Aorta (tissue), 5 donors: ENCODE measurements around the gene NKAP. TPM values are rescaled to one million over a fixed set of nuclear protein-coding genes. Genes with fewer than 3 reads are reported as not detected.

ENCODE experiments used
- ATAC-seq: fragments of 200-7000 bp; cut with Tn5 transposase; one replicate; pipeline ENCODE4 v1.9.1; 2022; ENCODE audit warnings: moderate library complexity; ENCODE audit not compliant: low FRiP score
- DNase-seq, 2 donors: peaks; one replicate each; pipeline ENCODE4 v3.0.0-alpha.2; 2020
- H3K27ac ChIP-seq, 2 donors: one replicate each; pipeline ENCODE4 v1.5.1; 2013; ENCODE audit warnings: low read length in 2 of 2, mild to moderate bottlenecking in 2 of 2, moderate library complexity in 2 of 2, control low read depth in 1 of 2, inconsistent platforms in 1 of 2, low read depth in 1 of 2
- H3K27me3 ChIP-seq, 2 donors: one replicate each; pipeline ENCODE4 v1.6.1; 2013; ENCODE audit warnings: control low read depth in 1 of 2, low read length in 1 of 2, mild to moderate bottlenecking in 1 of 2, moderate library complexity in 1 of 2; ENCODE audit not compliant: insufficient read depth in 2 of 2, control insufficient read depth in 1 of 2
- H3K36me3 ChIP-seq, 2 donors: one replicate each; pipeline ENCODE4 v1.6.1; 2013; ENCODE audit warnings: control low read depth in 1 of 2, low read length in 1 of 2, mild to moderate bottlenecking in 1 of 2; ENCODE audit not compliant: insufficient read depth in 2 of 2, control insufficient read depth in 1 of 2
- H3K4me1 ChIP-seq, 2 donors: one replicate each; pipeline ENCODE4 v1.6.1; 2013; ENCODE audit warnings: low read length in 2 of 2, control low read depth in 1 of 2, mild to moderate bottlenecking in 1 of 2, moderate library complexity in 1 of 2; ENCODE audit not compliant: insufficient read depth in 2 of 2, control insufficient read depth in 1 of 2
- H3K4me3 ChIP-seq, 2 donors: one replicate each; pipeline ENCODE4 v1.5.1; 2013; ENCODE audit warnings: low read length in 2 of 2, control low read depth in 1 of 2, mild to moderate bottlenecking in 1 of 2
- H3K9me3 ChIP-seq: one replicate; pipeline ENCODE4 v1.6.1; 2013; ENCODE audit warnings: mild to moderate bottlenecking, low read length; ENCODE audit not compliant: control insufficient read depth
- WGBS, 2 donors: extraction: QIAGEN DNeasy Blood & Tissue Kit; methylation state at CpG; one replicate each; pipeline ENCODE4 v1.1.7; 2013; 5-methylcytosine and 5-hydroxymethylcytosine counted together
- intact Hi-C, 2 donors: fragments of 100-400 bp; cut with DNase I; formaldehyde crosslinking; loops; one replicate each; pipeline versions ENCODE4 v1.14.2 to v1.15.0; 2022
- long read RNA-seq, 2 donors: library from polyadenylated mRNA; unstranded; transcript quantifications; one replicate each; pipeline ENCODE4 v2.0.0, GENCODE V29; 2020 to 2021
- polyA plus RNA-seq, 2 donors: library from polyadenylated mRNA; stranded (reverse); fragments of 200-250 nt; gene quantifications; one replicate each; pipeline ENCODE4 v1.2.3, GENCODE V29; 2013
- total RNA-seq, 2 donors: library from RNA; stranded (reverse); fragmentation: NEBNext Ultra II Directional; extraction: Animal tissue kit (Norgen Biotek cat#: 25700); gene quantifications; one replicate each; pipeline ENCODE4 v1.2.1, GENCODE V29; 2021
- donor health status: healthy with polysubstance abuse.
- donor health status: Bipolar disorder and iron deficiency.
- donor health status: DM: no; HTN: no; CAD: no.
- donor health status: DM: no; HTN: no; CAD: no.
- donor health status: DM: yes; HTN: yes; CAD: no.

Gene NKAP
- total RNA-seq = 1 to 10 TPM; 7.0 to 8.0 TPM
- polyA plus RNA-seq = 1 to 10 TPM; 2.9 to 7.5 TPM
- long read RNA-seq, donor 1, full-length matches to known transcripts = 4 of 22 reads
- long read RNA-seq, donor 1, partial matches to known transcripts = 14 of 22 reads
- long read RNA-seq, donor 1, other reads (novel, unspliced or antisense) = 4 of 22 reads
- long read RNA-seq, donor 2, full-length matches to known transcripts = 2 of 8 reads
- long read RNA-seq, donor 2, partial matches to known transcripts = 6 of 8 reads
- long read RNA-seq, donor 2, other reads (novel, unspliced or antisense) = 0 of 8 reads

DNA sequence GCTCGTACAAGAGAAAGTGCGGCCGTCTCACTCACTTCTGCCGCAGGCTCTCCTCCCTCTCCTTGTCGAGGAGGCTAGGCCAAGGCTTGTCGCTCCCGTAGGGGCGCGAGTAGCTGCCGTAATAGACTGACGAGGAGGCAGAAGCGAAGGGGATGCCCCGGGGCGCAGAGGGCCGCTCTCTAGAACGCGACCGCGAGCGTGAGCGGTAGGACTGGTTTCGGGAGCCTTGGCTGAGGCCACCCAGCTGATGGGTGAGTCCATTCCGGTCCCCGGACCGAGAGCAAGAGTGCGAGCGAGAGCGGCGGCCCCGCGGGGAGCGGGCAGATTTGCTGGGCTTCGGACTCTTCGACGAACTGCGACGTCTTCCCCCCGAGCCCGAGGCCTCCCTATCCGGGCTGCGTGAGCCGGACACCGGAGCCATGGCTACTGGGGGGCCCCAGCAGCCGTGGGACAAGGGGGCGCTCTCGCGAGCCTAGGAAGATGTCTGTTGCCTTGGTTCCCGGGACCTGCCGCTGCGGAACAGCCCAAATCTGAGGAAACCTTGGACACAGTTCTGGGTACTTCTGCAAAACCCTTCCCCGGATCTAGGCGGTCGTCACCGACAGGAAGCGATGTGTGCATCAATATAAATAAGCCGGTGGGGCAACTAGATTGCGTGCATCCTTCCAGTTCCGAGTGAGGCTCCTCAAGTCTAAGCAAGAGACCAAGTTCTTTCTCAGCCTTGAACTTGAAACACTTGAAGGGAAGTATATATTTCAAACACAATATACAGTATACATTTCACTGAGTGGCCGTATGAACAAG lies at the start of gene NKAP:
Gene NKAP (minus strand): TSS at position 567 of the 804 bp plus-strand sequence. CDS start 146 bp downstream, at position 421.
- peak within 1 kb of the TSS; percentile 60 to 81 for H3K4me3 ChIP-seq
- peak within 1 kb of the TSS in 1 of 2 donors; percentile 96 for H3K27ac ChIP-seq
- H3K36me3 ChIP-seq = no peaks in the 10 kb centered on the region
- ATAC-seq = peak; percentile 94
- intact Hi-C loops = loop anchor here in 1 of 2 donors (5.0 kb wide), 1 partner anchor 71 kb away; the partner anchor contains the start of genes NDUFA1 and RNF113A
- H3K4me1 ChIP-seq = no peaks in the 10 kb centered on the region
- WGBS, 2 donors = 0 to 29% methylated on average over 48 to 59 of the region's 59 CpGs
- H3K9me3 ChIP-seq = no peaks in the 10 kb centered on the region
- DNase-seq = peak; percentile 85 to 88
- no peaks in the 10 kb centered on the region for H3K27me3 ChIP-seq

DNA sequence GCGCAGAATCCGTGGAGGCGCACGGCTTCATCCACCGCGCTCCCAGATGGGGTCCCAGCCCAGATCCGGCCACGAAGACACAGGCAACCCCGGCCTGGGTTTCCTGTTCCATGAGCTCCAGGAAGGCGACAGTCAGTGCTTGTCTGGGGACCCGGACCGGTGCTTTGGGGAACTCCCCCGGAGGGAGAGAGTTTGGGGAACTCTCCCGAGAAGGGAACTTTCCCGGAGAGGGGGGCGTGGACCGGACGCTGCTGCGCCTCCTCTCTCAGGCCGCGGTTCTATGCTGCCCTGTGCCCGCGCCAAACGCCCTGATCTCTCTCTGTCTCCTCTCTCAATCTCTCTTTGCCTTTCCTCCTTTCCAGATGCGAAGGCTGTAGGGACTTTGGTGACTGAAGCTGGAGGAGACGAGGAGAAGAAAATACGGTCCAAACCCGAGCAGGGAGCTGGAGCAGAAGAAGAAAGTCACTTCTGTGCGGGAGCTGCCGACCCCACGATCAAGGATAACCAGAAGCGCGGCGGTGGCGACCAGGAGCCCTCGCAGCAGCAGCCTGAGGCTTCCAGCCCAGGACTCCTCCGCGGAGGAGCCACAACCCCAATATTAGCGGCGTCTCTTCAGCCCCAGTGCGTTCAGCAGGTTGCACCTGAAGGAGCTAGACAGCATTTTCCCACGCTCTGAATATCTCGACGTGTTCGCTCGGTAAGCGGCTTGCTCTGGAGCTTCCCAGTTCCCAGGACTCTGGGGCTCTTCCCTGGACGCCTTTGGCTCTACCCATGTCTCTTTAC lies 47.6 kb upstream of the NKAP start:
- DNase-seq (peak; percentile 54 to 69), ATAC-seq (peak; percentile 37)
- H3K27me3 ChIP-seq = no peaks in the 10 kb centered on the region
- intact Hi-C loops = no loop called here
- no peaks in the 10 kb centered on the region for H3K9me3 ChIP-seq
- H3K4me3 ChIP-seq = no peak overlapping the region
- no peak overlapping the region for H3K27ac ChIP-seq
- no peaks in the 10 kb centered on the region for H3K36me3 ChIP-seq
- 2 to 31% methylated on average over 48 of the region's 48 CpGs for WGBS, 2 donors
- H3K4me1 ChIP-seq = no peaks in the 10 kb centered on the region

DNA sequence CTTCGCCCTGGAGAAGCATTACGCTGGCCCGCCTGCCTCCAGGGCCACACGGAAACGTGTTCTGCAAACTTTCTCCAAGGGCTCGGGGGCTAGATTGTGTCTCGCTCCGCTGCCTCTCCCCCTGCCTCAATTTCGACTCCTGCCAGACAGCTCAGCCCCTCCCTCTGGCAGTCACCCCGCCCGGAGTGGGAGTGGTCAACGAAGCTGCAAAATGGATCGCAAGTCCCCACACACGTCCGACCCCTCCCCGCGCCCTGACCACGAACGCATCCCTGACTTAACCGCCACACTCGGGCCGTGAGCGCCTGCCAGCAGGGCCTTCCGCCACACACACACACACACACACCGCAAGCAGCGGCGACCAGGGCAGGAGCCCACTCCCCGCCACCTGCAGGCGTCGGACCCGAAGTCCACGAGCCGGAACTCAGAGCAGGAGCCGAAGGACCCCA lies 47.0 kb upstream of the NKAP start:
- Histone ChIP-seq H3K36me3 (no peaks in the 10 kb centered on the region), H3K4me3 (no peak overlapping the region), H3K4me1 (no peaks in the 10 kb centered on the region), H3K9me3 (no peaks in the 10 kb centered on the region), H3K27ac (no peak overlapping the region), H3K27me3 (no peaks in the 10 kb centered on the region)
- ATAC-seq (peak; percentile 9), DNase-seq (peak in 1 of 2 donors; percentile 75)
- WGBS, 2 donors = 2 to 36% methylated on average over 33 to 34 of the region's 34 CpGs
- intact Hi-C loops = no loop called here

DNA sequence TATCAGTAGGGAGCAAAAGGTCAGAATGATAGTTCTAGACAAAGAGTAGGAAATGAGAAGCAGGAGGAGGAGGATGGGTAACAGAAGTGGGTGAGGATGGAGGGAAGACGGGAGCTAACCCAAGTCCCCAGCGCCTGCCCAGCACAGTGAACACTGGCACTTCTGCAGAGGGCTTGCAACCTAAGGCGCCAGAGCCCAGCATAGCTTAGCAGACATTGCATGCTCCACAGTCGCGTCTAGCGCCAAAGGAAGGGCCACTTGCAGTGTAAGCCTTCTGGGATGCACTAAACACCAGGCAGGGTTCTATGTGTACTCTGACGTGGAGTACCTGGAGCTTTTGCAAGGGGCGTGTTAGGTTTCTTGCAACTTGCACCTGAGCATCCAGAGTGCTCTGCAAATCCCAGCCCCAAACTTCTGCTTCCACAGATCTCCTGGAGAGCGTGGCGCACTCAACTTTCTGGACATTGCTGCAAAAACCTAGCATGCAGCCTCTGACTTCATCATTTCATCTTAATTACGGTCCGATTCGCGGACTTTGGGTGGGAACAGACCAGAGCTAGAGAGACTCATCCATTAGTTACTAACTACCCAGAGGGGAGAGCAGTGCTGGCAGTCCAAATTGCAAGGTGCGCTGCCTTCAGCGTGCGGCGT lies 46.5 kb upstream of the NKAP start:
- Histone ChIP-seq H3K36me3 (no peaks in the 10 kb centered on the region), H3K9me3 (no peaks in the 10 kb centered on the region), H3K4me1 (no peaks in the 10 kb centered on the region), H3K27ac (no peak overlapping the region), H3K27me3 (no peaks in the 10 kb centered on the region), H3K4me3 (no peak overlapping the region)
- DNase-seq = no peak
- intact Hi-C loops = no loop called here
- ATAC-seq = no peak
- WGBS, 2 donors = 5 to 24% methylated on average over 18 of the region's 18 CpGs

DNA sequence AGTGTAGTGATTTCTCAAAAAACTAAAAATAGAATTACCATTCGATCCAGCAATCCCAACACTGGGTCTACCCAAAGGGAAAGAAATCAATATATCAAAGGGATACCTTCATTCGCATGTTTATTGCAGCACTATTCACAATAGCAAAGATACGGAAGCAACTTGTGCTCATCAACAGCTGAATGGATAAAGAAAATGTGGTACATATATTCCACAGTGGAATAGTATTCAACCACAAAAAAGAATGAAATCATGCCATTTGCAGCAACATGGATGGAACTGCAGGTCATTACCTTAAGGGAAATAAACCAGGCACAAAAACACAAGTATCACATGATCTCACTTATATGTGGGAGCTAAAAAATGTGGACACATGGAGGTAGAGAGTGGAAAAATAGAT lies 42.7 kb upstream of the NKAP start:
- Histone ChIP-seq H3K9me3 (no peaks in the 10 kb centered on the region), H3K4me1 (no peaks in the 10 kb centered on the region), H3K27ac (no peak overlapping the region), H3K27me3 (no peaks in the 10 kb centered on the region), H3K4me3 (no peak overlapping the region), H3K36me3 (no peaks in the 10 kb centered on the region)
- intact Hi-C loops = no loop called here
- no peak for ATAC-seq
- WGBS, 2 donors = 73 to 88% methylated on average over 3 of the region's 3 CpGs
- DNase-seq = no peak

DNA sequence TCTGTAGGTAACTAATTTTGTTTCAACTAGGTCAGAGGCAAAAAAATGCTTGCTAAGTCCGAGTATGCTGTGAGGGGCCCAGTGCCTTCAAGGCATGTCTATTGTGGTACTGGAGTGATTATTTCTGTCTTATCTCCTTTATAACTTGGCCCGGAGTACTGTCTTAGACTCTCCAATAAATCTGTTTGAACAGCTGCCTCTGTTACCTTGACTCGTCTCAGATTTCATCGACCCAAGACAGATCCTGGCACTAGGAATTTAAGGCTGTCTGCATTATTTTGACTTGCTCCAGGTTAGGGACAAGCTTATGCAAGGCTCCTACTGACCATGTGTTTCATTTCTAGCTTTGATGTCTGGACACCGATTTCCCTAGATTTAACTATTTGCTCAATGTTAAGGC lies 41.1 kb upstream of the NKAP start:
- Histone ChIP-seq H3K4me3 (no peak overlapping the region), H3K36me3 (no peaks in the 10 kb centered on the region), H3K27ac (no peak overlapping the region), H3K9me3 (no peaks in the 10 kb centered on the region), H3K4me1 (no peaks in the 10 kb centered on the region), H3K27me3 (no peaks in the 10 kb centered on the region)
- intact Hi-C loops = no loop called here
- no peak for ATAC-seq
- WGBS, 2 donors = 34 to 40% methylated on average over 5 of the region's 5 CpGs
- no peak for DNase-seq

DNA sequence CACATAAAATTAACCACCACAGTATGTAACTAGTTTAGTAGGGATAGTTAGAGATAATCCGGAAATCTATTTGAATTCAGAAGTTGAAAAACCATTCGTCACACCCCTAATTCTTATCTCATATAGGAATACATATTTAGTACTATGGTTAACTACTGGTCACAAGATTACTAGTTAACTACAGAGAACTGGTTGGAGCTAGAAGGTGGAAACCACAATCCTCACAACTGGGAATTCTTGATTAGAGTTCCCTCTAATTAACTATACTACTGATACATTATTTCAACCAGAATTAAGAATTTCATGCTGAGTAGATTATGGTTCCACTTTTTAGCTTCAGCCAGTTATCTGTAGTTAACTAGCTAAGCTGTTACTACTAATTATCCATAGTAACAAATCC lies 39.9 kb upstream of the NKAP start:
- Histone ChIP-seq H3K36me3 (no peaks in the 10 kb centered on the region), H3K27me3 (no peaks in the 10 kb centered on the region), H3K4me1 (no peaks in the 10 kb centered on the region), H3K9me3 (no peaks in the 10 kb centered on the region), H3K4me3 (no peak overlapping the region), H3K27ac (no peak overlapping the region)
- no peak for ATAC-seq
- DNase-seq = no peak
- intact Hi-C loops = no loop called here
- whole genome bisulfite sequencing, 2 donors = 72 to 92% methylated on average over 2 of the region's 2 CpGs

DNA sequence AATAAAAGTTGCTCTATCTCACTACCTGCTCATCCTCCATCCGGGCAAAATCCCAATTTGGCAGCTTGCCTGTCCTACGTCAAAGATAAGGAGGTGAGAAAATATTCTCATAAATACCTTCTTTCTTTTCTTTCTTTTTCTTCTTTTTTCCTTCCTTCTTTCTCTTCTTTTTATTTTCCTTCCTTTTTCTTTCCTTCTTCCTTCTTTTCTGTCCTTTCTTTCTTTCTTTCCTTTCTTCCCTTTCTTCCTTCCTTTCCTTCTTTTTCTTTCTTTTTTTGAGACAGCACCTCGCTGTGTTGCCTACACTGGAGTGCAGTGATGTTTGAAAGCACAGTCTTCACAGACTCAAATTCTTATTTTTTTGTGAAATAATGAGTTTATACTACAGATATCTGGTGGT lies 38.6 kb upstream of the NKAP start:
- H3K4me1 ChIP-seq = no peaks in the 10 kb centered on the region
- intact Hi-C loops = no loop called here
- H3K27me3 ChIP-seq = no peaks in the 10 kb centered on the region
- H3K4me3 ChIP-seq = no peak overlapping the region
- no peak for DNase-seq
- WGBS, 2 donors = 43% methylated on average over 3 of the region's 3 CpGs
- H3K9me3 ChIP-seq = no peaks in the 10 kb centered on the region
- H3K36me3 ChIP-seq = no peaks in the 10 kb centered on the region
- no peak for ATAC-seq
- no peak overlapping the region for H3K27ac ChIP-seq
